Tibial nerve (tissue), 4 donors: ENCODE data around the gene UTY. TPM values are rescaled to one million over a fixed set of nuclear protein-coding genes. Genes with fewer than 3 reads are reported as not detected.

ENCODE experiments used
- DNase-seq, 2 donors: peaks; one replicate each; pipeline ENCODE4 v3.0.0-alpha.2; 2019; ENCODE audit warnings: low spot score in 2 of 2
- H3K27ac ChIP-seq, 4 donors: fragments of 200-600 bp; sonication (generic) in 3 of 4; one replicate each; pipeline ENCODE4 v1.5.1; 2017 to 2019; ENCODE audit warnings: mild to moderate bottlenecking in 1 of 4
- H3K27me3 ChIP-seq, 2 donors: fragments of 200-600 bp; sonication (generic) in 1 of 2; one replicate each; pipeline versions ENCODE4 v1.5.1 to v1.6.0; 2017 to 2019
- H3K36me3 ChIP-seq, 3 donors: fragments of 200-600 bp; sonication (generic); one replicate each; pipeline ENCODE4 v1.5.1; 2018 to 2019
- H3K4me1 ChIP-seq, 4 donors: fragments of 200-600 bp; sonication (generic) in 3 of 4; one replicate each; pipeline ENCODE4 v1.5.1; 2017 to 2019
- H3K4me3 ChIP-seq, 4 donors: fragments of 200-600 bp; sonication (generic) in 3 of 4; one replicate each; pipeline ENCODE4 v1.5.1; 2017 to 2019; ENCODE audit warnings: mild to moderate bottlenecking in 1 of 4, moderate library complexity in 1 of 4
- H3K9me3 ChIP-seq, 4 donors: fragments of 200-600 bp; sonication (generic) in 3 of 4; one replicate each; pipeline ENCODE4 v1.5.1; 2017 to 2019
- EP300 ChIP-seq, 2 donors: sonication (generic); formaldehyde crosslinking; IDR thresholded peaks; one replicate each; pipeline ENCODE4 v1.6.1; 2017; ENCODE audit warnings: antibody characterized with exemption in 2 of 2, mild to moderate bottlenecking in 1 of 2
- POLR2A ChIP-seq, 2 donors: fragments of 450-650 bp; IDR thresholded peaks; one replicate each; pipeline ENCODE4 v1.6.1; 2017; ENCODE audit warnings: antibody characterized with exemption in 2 of 2, mild to moderate bottlenecking in 2 of 2, moderate library complexity in 2 of 2
- WGBS, 2 donors: methylation state at CpG; one replicate each; pipeline ENCODE4 v1.1.5; 2018; 5-methylcytosine and 5-hydroxymethylcytosine counted together
- total RNA-seq, 4 donors: library from RNA; depleted of rRNA; stranded (reverse); fragments of >200 nt; gene quantifications; one replicate each; pipeline ENCODE4 v1.1.0, GENCODE V29; 2016
- TF ChIP-seq, protein P1 (sequence below), 5 experiments: fragments of 200-600 bp in 3 of 5; fragments of 450-650 bp in 2 of 5; sonication (generic) in 3 of 5; IDR thresholded peaks; one replicate each; pipeline ENCODE4 v1.5.1; 2016 to 2019; ENCODE audit warnings: antibody characterized with exemption in 5 of 5, mild to moderate bottlenecking in 3 of 5, moderate library complexity in 2 of 5

UTY gene
- total RNA-seq, 4 donors from 2014 or later, result 0.60 to 53.0 (median 52.9) TPM; not detected in 1

DNA sequence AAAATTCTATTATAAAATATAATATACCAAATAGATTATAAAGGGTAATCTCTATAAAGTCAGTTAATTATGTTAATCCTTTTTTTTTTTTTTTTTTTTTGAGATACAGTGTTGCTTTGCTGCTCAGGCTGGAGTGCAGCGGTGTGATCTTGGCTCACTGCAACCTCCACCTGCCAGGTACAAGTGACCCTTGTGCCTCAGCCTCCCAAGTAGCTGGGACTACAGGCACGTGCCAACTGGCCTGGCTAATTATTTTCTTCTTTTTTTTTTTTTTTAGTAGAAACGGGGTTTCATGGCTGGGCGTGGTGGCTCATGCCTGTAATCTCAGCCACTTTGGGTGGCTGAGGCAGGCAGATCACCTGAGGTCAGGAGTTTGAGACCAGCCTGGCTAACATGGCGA, 141.9 kb downstream of the UTY start:
- H3K36me3 ChIP-seq, result peaks cover 0 to 23% (median 0%) of the 10 kb centered on the region in 3 donors
- TF ChIP-seq, protein P1, sequence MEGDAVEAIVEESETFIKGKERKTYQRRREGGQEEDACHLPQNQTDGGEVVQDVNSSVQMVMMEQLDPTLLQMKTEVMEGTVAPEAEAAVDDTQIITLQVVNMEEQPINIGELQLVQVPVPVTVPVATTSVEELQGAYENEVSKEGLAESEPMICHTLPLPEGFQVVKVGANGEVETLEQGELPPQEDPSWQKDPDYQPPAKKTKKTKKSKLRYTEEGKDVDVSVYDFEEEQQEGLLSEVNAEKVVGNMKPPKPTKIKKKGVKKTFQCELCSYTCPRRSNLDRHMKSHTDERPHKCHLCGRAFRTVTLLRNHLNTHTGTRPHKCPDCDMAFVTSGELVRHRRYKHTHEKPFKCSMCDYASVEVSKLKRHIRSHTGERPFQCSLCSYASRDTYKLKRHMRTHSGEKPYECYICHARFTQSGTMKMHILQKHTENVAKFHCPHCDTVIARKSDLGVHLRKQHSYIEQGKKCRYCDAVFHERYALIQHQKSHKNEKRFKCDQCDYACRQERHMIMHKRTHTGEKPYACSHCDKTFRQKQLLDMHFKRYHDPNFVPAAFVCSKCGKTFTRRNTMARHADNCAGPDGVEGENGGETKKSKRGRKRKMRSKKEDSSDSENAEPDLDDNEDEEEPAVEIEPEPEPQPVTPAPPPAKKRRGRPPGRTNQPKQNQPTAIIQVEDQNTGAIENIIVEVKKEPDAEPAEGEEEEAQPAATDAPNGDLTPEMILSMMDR (IDR thresholded peaks at IDR 0.05), result no peak
- no peaks in the 10 kb centered on the region for H3K9me3 ChIP-seq
- no peak overlapping the region for H3K27ac ChIP-seq
- DNase-seq, result no peak
- 87% methylated on average over 5 of the region's 5 CpGs; no CpG with 5 or more reads in 1 of the 2 donors for WGBS, 2 donors
- H3K4me1 ChIP-seq, result peaks cover 0 to 20% (median 0%) of the 10 kb centered on the region in 4 donors
- no peaks in the 10 kb centered on the region for H3K27me3 ChIP-seq
- no peak overlapping the region for H3K4me3 ChIP-seq

DNA sequence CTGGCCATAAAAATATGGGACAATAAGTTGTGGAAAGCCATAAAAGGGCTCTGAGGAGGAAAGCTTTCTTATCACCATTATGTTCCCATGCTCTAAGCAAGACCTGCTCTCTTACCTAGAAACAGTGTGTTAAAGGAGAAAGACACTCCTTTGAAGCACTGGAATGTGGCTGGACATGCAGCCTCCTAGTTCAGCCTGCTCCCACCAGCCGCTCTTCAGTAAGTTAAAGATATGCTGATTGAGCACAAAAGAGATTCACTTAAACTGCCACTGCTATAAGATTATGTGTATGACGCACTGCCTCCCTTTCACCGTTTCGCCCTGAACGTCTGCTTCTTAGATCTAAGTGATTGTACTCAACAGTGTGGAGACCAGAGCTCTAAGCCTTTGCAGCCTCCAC, 146.0 kb downstream of the UTY start:
- no peaks in the 10 kb centered on the region for H3K9me3 ChIP-seq
- no peak for DNase-seq
- H3K27ac ChIP-seq, result no peak overlapping the region
- TF ChIP-seq EP300 (IDR thresholded peaks at IDR 0.05), result no peak
- no peak for TF ChIP-seq POLR2A (IDR thresholded peaks at IDR 0.05)
- TF ChIP-seq, protein P1 (IDR thresholded peaks at IDR 0.05), result no peak
- H3K4me1 ChIP-seq, result peaks cover 0 to under 1% (median 0%) of the 10 kb centered on the region in 4 donors
- no peaks in the 10 kb centered on the region for H3K27me3 ChIP-seq
- H3K36me3 ChIP-seq, result peaks cover 0 to 30% (median 0%) of the 10 kb centered on the region in 3 donors
- no peak overlapping the region for H3K4me3 ChIP-seq
- 92% methylated on average over 5 of the region's 5 CpGs; no CpG with 5 or more reads in 1 of the 2 donors for WGBS, 2 donors

DNA sequence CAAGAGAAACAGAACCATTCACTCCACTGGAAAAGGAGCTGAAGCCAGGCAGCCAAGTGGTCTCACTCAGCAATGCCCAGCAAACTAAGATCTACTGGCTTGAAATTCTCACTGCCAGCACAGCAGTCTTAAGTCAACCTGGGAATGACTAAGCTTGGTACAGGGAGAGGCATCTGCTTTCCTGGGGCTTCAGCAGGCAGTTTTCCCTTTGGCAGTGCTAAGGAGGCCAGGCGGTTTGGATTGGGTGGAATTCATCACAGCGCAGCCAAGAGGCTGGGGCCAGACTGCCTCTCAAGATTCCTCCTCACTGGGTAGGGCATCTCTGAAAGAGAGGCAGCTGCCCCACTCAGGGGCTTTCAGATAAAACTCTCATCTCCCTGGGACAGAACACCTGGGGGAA, 149.2 kb downstream of the UTY start:
- peaks cover 0 to 32% (median 0%) of the 10 kb centered on the region in 3 donors for H3K36me3 ChIP-seq
- WGBS, 2 donors, result no CpG with 5 or more reads among the region's 2 CpGs
- H3K27ac ChIP-seq, result no peak overlapping the region
- TF ChIP-seq, protein P1 (IDR thresholded peaks at IDR 0.05), result no peak
- DNase-seq, result no peak
- H3K9me3 ChIP-seq, result no peaks in the 10 kb centered on the region
- H3K4me1 ChIP-seq, result no peaks in the 10 kb centered on the region
- H3K27me3 ChIP-seq, result no peaks in the 10 kb centered on the region
- H3K4me3 ChIP-seq, result no peak overlapping the region

DNA sequence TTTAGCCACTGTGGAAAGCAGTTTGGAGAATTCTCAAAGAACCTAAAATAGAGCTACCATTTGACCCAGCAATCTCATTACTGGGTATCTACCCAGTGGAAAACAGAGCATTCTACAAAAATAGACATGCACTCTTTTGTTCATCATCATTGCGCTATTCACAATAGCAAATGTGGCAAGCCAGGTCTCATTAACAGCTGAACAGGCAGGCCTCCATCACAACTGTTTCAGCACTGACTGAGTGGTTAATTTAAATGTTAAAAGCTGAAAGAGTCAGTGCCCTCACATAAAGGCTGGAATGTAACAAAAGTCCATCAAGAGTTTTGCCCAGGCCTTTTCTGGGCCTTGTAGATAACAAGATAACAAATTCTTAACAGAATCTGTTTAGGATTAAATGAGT, 166.9 kb downstream of the UTY start:
- Histone ChIP-seq H3K4me3 (no peak overlapping the region), H3K9me3 (no peaks in the 10 kb centered on the region), H3K27ac (no peak overlapping the region), H3K4me1 (no peaks in the 10 kb centered on the region), H3K36me3 (peaks cover 0 to 27% (median 0%) of the 10 kb centered on the region in 3 donors), H3K27me3 (no peaks in the 10 kb centered on the region)
- WGBS, 2 donors, result 90% methylated on average over 1 of the region's 1 CpG; no CpG with 5 or more reads in 1 of the 2 donors
- TF ChIP-seq, protein P1 (IDR thresholded peaks at IDR 0.05), result no peak
- TF ChIP-seq EP300 (IDR thresholded peaks at IDR 0.05) (no peak), POLR2A (IDR thresholded peaks at IDR 0.05) (no peak)
- DNase-seq, result no peak

DNA sequence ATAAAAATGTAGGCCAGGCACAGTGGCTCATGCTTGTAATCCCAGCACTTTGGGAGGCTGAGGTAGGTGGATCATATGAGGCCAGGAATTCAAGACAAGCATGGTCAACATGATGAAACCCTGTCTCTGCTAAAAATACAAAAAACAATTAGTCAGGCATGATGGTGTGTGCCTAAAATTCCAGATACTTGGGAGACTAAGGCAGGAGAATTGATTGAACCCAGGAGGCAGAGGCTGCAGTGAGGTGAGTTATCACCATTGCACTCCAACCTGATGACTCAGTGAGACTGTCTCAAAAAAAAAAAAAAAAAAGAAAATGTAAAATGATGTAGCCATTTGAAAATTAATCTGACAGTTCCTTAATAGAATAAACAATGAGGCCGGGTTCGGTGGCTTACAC, 171.9 kb downstream of the UTY start:
- Histone ChIP-seq H3K4me3 (no peak overlapping the region), H3K36me3 (peaks cover 0 to 9% (median 0%) of the 10 kb centered on the region in 3 donors), H3K9me3 (no peaks in the 10 kb centered on the region), H3K27me3 (no peaks in the 10 kb centered on the region), H3K27ac (no peak overlapping the region), H3K4me1 (no peaks in the 10 kb centered on the region)
- 100% methylated on average over 2 of the region's 2 CpGs; no CpG with 5 or more reads in 1 of the 2 donors for WGBS, 2 donors
- TF ChIP-seq POLR2A (IDR thresholded peaks at IDR 0.05), result no peak
- DNase-seq, result no peak

DNA sequence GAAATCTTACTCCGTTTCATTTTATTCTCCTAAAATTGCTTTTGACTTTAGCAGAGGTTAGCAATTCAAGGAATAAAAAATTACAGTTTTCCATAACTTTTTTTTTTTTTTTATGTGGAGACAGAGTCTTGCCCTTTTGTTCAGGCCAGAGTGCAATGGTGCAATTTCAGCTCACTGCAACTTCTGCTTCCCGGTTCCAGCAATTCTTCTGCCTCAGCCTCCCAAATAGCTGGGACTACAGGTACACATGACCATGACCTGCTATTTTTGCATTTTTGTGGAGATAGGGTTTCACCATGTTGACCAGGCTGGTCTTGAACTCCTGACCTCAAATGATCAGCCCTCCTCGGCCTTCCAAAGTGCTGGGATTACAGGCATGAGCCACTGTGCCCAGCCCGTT, 179.0 kb downstream of the UTY start:
- H3K36me3 ChIP-seq, result peaks cover 0 to 8% (median 0%) of the 10 kb centered on the region in 3 donors
- no peak for TF ChIP-seq EP300 (IDR thresholded peaks at IDR 0.05)
- TF ChIP-seq POLR2A (IDR thresholded peaks at IDR 0.05), result no peak
- TF ChIP-seq, protein P1 (IDR thresholded peaks at IDR 0.05), result no peak
- no peaks in the 10 kb centered on the region for H3K4me1 ChIP-seq
- no peak overlapping the region for H3K27ac ChIP-seq
- no peak overlapping the region for H3K4me3 ChIP-seq
- no peaks in the 10 kb centered on the region for H3K9me3 ChIP-seq
- 43% methylated on average over 4 of the region's 4 CpGs; no CpG with 5 or more reads in 1 of the 2 donors for WGBS, 2 donors
- H3K27me3 ChIP-seq, result no peaks in the 10 kb centered on the region
- no peak for DNase-seq
